Upper lobe of right lung (tissue), 1 donor: Measurements from ENCODE around the gene ZBP1. TPM values are rescaled to one million over a fixed set of nuclear protein-coding genes. Genes with fewer than 3 reads are reported as not detected.
A peak's percentile ranks its signal among the peaks of the same experiment; 100 is the strongest.

Source experiments
- ATAC-seq: fragments of 200-7000 bp; cut with Tn5 transposase; one replicate; pipeline ENCODE4 v1.9.1; 2020; ENCODE audit warnings: mild to moderate bottlenecking, moderate library complexity
- DNase-seq: peaks from one replicate; pipeline ENCODE4 v3.0.0-alpha.2; 2020
- H3K27ac ChIP-seq: fragments of 200-600 bp; one replicate; pipeline ENCODE4 v1.8.0; 2022
- H3K27me3 ChIP-seq: fragments of 200-600 bp; one replicate; pipeline ENCODE4 v1.8.0; 2022; ENCODE audit warnings: mild to moderate bottlenecking
- H3K36me3 ChIP-seq: fragments of 200-600 bp; one replicate; pipeline ENCODE4 v1.8.0; 2022
- H3K4me1 ChIP-seq: fragments of 200-600 bp; one replicate; pipeline ENCODE4 v1.8.0; 2022
- H3K4me3 ChIP-seq: fragments of 200-600 bp; one replicate; pipeline ENCODE4 v1.8.0; 2022; ENCODE audit warnings: mild to moderate bottlenecking
- H3K9me3 ChIP-seq: fragments of 200-600 bp; one replicate; pipeline ENCODE4 v1.8.0; 2022
- intact Hi-C: fragments of 100-400 bp; cut with DNase I; formaldehyde crosslinking; loops from one replicate; pipeline ENCODE4 v1.11.0; 2022
- total RNA-seq: library from RNA; stranded (reverse); fragmentation: NEBNext Ultra II Directional; extraction: Animal tissue kit (Norgen Biotek cat#: 25700); gene quantifications from one replicate; pipeline ENCODE4 v1.2.1, GENCODE V29; 2021
- TF ChIP-seq, protein P1 (sequence below): fragments of 200-600 bp; IDR thresholded peaks from one replicate; pipeline ENCODE4 v1.8.0; 2022; ENCODE audit warnings: antibody characterized with exemption
- donor health status: DM: no; HTN: yes; CAD: no; lungs with severe emphysema.

The ZBP1 gene
- total RNA-seq, 1 donor from 2014 or later: 2.7 TPM

DNA sequence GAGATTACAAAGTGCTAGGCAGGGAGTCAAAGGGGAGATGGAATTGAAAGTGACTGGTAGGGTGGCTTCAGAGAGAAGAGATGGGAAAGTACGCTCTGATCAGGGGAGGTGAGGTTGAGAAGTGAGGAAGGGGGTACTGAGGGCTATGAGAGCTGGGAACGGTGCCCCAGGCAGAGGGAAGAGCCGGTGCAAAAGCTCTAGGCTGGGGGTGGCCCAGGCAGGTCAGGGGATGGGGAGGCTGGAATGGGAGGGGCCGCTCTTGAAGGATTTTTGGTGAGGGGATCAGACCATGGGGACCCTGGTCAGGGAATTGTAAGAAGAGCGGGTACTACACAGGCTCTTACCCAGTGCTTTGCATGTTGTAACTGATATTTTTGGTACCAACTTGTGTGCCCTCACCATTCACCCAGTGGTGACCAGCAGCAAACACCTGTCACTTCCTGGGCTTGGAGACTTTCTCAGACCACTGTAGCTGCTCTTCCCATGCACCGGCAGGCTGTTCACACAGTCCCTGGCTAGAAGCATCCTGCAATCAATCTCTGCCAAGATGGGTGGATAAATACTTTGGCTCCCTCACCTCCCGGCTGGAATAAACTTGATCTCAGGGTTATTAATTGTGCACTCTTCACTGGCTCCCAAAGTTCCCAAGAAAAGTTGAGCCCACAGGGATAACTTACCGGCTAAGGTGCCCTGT, 35.3 kb downstream of the ZBP1 start:
- peaks cover 19% of the 10 kb centered on the region for H3K4me1 ChIP-seq
- ATAC-seq (no peak), DNase-seq (no peak)
- H3K4me3 ChIP-seq: no peak overlapping the region
- H3K27ac ChIP-seq: no peak overlapping the region
- no peaks in the 10 kb centered on the region for H3K9me3 ChIP-seq
- intact Hi-C loops: no loop called here
- H3K36me3 ChIP-seq: no peaks in the 10 kb centered on the region
- H3K27me3 ChIP-seq: peaks cover 20% of the 10 kb centered on the region
- TF ChIP-seq, protein P1, sequence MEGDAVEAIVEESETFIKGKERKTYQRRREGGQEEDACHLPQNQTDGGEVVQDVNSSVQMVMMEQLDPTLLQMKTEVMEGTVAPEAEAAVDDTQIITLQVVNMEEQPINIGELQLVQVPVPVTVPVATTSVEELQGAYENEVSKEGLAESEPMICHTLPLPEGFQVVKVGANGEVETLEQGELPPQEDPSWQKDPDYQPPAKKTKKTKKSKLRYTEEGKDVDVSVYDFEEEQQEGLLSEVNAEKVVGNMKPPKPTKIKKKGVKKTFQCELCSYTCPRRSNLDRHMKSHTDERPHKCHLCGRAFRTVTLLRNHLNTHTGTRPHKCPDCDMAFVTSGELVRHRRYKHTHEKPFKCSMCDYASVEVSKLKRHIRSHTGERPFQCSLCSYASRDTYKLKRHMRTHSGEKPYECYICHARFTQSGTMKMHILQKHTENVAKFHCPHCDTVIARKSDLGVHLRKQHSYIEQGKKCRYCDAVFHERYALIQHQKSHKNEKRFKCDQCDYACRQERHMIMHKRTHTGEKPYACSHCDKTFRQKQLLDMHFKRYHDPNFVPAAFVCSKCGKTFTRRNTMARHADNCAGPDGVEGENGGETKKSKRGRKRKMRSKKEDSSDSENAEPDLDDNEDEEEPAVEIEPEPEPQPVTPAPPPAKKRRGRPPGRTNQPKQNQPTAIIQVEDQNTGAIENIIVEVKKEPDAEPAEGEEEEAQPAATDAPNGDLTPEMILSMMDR: no peak

DNA sequence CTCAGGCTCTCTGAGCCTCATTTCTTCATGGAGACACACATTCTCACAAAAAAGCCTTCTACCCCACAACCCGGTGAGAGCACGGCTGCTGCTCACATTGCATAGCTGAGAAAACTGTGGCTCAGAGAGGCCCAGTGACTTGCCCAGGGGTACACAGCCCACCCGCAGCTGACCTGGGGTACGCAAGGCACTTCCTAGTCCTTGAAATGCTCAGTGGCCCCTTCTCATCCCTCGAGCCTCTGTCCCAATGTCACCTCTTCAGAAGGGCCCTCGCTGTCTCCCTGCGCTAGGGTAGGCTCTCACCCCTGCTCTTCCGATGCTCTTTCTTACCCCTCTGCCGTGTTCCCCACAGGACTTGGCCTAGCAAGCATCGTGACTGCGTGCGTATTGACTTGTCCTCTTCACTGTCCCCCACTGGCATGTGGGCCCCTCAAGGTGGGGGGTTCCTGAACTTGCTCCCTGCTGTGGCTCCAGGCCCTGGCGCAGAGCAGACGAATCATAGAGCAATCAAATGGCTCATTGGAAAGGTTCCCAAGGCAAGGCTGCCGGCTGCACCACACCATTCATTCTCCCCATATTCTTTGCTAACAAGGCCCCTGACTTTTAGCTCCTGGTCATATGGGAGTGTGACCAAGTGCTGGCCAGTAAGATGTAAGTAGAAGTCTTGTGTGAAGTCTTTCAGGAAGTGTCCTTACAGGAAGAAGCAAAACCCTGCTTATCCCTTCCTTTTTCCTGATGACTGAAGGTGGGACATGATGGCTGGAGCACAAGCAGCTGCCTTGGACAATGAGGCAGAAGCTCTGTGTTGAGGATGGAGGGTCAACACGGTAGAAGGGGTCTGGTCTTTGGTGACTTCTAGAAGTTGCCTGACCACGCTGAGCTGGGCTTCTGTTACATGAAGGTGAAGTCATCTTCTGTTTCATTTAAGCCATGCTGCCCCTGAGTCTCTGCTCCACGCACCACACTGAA, 36.7 kb downstream of the ZBP1 start:
- Histone ChIP-seq H3K27ac (peak overlapping the region; percentile 47), H3K4me3 (no peak overlapping the region), H3K36me3 (no peaks in the 10 kb centered on the region), H3K27me3 (peaks cover 26% of the 10 kb centered on the region), H3K9me3 (no peaks in the 10 kb centered on the region), H3K4me1 (peaks cover 19% of the 10 kb centered on the region)
- TF ChIP-seq, protein P1: no peak
- DNase-seq (no peak), ATAC-seq (no peak)
- intact Hi-C loops: no loop called here

DNA sequence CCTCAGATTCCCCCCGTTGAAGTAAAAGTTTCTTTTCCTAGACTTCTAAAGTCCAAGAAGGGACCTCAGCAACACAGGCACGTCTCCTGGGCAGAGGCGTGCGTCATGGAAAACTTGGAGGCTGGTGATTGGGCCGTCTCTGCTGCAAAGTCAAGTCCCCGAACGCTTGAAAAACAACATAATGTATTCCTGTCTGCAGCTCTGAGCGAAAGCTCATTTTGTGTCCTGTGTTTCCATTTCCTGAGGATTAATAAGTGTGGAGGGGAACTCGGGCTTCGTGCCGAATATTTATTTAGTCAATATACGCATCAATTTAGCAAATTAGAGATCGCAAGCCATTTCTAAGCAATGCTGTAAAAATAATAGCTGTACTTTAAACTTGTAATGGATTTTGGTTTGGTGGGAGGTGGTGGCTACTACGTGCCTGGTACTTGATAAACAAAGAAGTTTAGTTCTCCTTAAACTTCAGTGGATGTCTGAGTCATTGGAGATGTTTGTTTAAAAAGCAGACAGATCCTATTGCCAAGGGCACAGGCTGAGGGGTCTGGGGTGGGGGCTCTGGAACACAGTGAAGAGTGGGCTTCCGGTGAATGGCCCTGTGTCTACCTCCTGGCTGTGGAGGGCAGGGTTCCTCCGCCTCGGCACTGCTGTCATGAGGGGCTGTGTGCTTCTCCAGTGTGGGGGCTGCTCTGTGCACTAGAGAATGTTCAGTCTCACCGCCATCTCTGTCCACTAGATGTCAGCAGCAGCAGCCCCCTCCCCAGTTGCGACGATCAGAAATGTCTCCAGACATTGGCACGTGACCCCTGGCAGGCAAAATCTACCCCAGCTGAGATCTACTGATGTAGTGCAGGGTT, 37.6 kb downstream of the ZBP1 start:
- Histone ChIP-seq H3K4me1 (peaks cover 19% of the 10 kb centered on the region), H3K36me3 (no peaks in the 10 kb centered on the region), H3K27ac (peak overlapping the region; percentile 47), H3K4me3 (no peak overlapping the region), H3K9me3 (no peaks in the 10 kb centered on the region), H3K27me3 (peaks cover 34% of the 10 kb centered on the region)
- DNase-seq: no peak
- TF ChIP-seq, protein P1: peak; percentile 31
- intact Hi-C loops: no loop called here
- no peak for ATAC-seq

DNA sequence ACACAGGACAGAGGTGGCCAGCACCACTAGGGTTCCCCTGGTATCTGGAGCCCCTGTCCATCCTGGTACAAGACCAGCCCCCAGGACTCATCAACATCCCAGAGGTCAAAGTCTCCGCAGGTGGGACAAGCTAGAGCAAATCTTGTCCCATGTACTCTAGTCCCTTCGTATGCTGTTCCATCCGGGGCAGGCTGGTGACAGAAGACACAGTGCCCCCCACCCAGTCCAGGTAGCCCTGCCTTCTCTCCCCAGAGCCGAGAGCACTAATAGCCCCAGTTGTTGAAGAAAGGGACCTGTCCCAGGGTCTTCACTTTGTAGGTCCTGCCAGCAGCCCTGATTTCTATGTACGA, 38.2 kb downstream of the ZBP1 start:
- Histone ChIP-seq H3K27ac (peak overlapping the region; percentile 47), H3K27me3 (peaks cover 35% of the 10 kb centered on the region), H3K4me1 (peaks cover 19% of the 10 kb centered on the region), H3K36me3 (no peaks in the 10 kb centered on the region), H3K4me3 (no peak overlapping the region), H3K9me3 (no peaks in the 10 kb centered on the region)
- DNase-seq (no peak), ATAC-seq (no peak)
- intact Hi-C loops: no loop called here
- TF ChIP-seq, protein P1: no peak

DNA sequence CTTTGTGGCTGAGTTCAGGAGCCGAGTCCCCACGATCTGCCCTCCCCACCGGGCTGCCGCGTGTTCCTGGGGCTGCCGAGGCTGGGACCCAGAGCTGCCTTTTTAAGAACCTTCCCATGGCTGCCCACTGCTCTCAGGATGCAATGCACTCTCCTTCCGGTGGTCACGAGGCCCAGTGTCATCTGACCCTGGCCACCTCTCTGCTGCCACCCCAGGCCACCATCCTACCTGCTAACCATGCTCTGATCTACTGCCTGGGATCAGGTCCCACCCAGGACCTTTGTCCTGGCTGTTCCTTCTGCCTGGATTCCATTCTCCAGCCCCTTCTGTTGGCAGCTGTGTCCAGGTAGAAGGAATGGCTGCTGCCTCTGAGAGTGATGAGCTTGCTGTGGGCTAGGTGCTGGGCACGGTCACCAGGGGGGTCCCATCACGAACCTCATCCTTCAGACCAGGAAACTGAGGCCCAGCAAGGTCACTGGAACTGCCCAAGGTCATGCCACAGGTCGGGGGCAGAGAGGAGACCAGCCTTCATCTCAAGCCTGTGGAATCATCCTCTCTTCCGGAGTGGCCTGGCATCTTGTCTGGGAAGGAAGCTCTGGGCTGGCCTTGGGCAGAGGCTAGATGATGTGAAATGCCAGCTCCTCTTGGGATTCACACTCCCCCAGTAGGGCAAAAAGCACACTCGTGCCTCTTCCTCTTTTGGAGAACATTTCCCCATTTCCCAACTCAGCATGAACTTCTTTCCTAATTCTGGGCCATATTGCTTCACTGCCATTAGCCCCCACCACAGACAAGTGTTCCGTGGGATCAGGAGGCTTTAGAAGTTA, 38.8 kb downstream of the ZBP1 start:
- no peak overlapping the region for H3K4me3 ChIP-seq
- H3K27ac ChIP-seq: peak overlapping the region; percentile 47
- H3K9me3 ChIP-seq: no peaks in the 10 kb centered on the region
- H3K27me3 ChIP-seq: peaks cover 40% of the 10 kb centered on the region
- no peak for DNase-seq
- TF ChIP-seq, protein P1: no peak
- H3K36me3 ChIP-seq: no peaks in the 10 kb centered on the region
- intact Hi-C loops: no loop called here
- peak; percentile 79 for ATAC-seq
- peaks cover 19% of the 10 kb centered on the region for H3K4me1 ChIP-seq
